T-helper 1 cell (primary cell): ENCODE data around the gene ME1.
"Not testable (repeated sequence)": the region's sequence is repeated elsewhere in the genome, so short reads cannot be mapped to it uniquely, and the experiment has no call there.

Source experiments
- DNase-seq, 5 donors: peaks; one replicate each; pipeline ENCODE4 v3.0.0-alpha.2; 2012 to 2020

ME1 gene

DNA sequence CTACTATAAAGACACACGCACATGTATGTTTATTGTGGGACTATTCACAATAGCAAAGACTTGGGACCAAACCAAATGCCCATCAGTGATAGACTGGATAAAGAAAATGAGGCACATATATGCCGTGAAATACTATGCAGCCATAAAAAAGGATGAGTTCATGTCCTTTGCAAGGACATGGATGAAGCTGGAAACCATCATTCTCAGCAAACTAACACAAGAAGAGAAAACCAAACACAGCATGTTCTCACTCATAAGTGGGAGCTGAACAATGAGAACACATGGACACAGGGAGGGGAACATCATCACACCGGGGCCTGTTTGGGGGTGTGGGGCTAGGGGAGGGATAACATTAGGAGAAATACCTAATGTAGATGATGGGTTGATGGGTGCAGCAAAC lies 174.1 kb downstream of the ME1 start:
- DNase-seq, result not testable (repeated sequence)

DNA sequence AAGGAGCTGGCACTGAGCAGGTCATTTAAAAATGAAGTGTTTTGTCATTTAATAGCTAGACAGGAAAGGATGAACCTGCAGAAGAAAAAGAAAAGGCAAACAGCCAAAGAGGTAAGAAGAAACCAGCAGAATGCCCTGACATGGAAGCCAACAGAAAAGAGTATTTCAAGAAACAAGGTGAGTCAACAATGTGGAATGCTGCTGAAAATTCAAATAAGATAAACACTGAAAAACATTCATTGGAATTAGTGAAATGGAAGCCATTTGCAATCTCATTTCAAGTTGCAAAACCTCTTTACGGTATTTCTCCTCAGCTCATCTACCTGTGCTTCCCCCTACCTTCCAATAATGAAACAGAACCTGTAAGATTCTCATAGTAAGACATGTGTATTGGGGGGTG lies 178.1 kb downstream of the ME1 start:
- no peak for DNase-seq

DNA sequence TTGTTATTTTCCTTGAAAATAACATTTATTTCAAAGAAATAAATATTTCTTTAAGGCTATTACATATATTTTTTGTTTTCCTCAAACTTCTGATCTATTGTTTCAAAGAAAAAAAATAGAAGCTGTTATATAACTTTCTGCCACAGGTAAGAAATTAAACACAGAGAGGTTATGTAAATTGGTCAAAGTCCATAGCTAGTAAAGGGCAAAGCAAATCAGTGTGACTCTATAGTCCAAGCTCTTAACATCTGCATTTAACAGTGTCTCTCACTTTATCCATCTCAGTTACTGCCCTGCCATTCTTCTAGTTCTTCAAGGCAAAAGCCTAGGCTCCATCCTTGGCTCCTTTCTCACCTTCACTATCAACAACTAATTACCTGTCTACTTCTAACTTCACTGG lies 180.6 kb downstream of the ME1 start:
- no peak for DNase-seq

DNA sequence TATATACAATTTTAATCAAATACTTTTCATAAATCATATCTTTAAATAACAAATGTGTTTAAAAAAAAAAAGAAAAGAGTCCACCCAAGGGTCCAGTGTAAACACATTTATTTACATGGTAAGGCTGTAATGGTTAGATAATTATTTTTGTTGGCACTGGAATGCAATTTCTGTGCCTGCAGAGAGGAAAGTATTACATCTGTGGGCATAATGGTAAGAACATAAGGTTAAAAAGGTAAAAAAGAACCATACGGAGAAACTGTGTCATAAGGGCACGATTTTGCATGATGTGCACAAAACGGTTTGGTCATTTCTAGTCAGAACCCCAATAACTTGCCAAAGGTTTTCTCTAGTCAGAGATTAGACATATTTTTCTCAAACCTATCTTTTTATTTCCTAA lies 183.4 kb downstream of the ME1 start:
- no peak for DNase-seq

DNA sequence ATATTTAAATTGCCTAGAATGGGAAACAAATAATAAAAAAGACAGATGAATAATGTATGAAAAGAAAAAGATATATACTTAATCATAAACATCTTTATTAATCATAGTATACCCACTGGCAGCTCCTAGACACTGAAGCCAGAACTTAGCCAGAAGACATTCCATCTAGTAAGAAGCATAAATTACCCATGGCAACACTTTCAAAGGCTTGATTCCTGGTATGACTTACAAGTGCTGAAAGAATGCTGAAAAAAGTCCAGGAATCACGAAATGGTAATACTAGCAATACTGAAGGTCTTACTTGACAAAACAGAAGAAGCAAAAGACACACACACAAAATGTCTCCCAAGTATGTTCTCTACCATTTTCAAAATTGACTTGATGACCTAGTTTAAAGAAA lies 199.7 kb downstream of the ME1 start:
- no peak for DNase-seq

DNA sequence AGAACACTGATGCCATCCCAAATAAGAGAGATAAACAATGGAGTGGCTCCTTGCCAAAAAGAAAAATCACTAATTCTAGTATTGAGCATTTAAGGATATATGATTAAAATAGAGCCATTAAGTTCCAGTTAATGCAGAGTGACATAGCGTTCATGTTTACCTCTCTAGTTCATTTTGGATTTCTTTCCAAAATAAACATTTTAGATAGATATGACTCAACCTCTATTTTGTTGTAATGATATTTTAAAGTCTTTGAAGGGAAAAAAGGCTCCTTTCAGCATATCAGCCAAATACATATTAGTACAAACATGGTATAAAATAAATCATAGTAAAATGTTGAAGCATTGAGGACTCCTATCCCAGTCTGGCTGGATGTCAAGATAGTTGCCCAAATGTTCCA lies 204.3 kb downstream of the ME1 start:
- no peak for DNase-seq

DNA sequence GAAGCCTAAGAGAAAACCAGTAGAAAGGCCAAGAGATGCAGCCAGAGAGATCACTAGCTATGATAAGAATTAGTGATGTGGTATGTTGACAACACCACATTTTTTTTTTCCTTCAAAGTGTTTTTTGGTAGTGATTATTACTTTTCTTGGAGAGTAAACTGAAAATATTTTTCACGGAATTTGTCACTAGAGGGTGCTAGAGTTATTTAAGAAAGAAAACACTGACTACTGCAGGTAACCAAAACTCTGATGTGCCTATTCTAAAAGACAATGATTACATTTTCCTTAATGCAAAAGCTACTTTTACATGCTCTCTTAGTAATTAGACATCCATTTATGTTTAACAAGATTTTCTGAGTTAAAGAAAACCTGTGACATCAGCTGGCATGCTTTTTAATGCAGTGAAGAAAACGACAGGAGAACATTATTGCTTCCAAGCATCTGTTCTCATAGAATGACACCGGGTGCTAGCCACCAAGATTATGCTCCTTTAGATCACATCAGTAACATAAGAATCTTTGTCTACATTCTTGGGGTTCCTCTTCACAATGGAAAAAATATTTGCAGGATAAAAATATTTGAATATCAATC lies 208.9 kb downstream of the ME1 start:
- DNase-seq, result peak in 1 of 5 donors; percentile 14

DNA sequence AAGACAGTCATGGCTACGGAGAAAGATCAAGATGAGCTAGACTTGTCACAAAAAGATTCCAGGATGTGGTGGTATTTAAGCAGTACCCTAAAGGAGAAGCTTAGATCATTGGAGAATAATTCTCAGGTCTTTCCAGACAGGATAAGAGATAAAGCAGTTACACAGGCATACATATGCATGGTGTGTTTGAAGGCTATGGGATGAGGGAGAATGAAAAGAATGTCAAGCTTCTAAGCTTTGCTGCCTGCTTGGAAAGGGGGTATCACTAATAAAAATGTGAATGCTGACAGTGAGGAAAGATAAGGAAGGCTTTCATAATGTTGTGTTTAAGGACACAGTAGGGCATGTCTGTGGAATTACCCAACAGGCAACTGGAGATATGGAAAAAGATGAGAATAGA lies 209.6 kb downstream of the ME1 start:
- no peak for DNase-seq

DNA sequence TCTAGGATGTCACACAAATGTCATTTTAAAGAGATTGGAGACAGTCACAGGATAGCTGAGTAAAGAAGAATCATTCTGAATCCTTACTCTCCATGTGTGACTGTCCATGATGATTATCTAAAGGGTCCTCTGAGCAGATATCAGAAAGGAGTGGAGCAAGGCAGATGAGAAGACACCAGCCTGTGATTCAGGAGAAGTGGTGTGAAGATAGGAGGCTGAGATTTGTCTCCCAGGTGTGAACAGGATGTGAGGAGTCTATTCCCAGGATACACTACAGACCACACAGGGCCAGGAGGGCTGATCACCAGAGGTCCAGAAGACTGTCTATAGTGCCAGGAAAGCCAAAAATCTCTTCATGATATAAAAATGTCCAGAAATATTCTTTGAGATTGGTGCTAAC lies 210.7 kb downstream of the ME1 start:
- no peak for DNase-seq

DNA sequence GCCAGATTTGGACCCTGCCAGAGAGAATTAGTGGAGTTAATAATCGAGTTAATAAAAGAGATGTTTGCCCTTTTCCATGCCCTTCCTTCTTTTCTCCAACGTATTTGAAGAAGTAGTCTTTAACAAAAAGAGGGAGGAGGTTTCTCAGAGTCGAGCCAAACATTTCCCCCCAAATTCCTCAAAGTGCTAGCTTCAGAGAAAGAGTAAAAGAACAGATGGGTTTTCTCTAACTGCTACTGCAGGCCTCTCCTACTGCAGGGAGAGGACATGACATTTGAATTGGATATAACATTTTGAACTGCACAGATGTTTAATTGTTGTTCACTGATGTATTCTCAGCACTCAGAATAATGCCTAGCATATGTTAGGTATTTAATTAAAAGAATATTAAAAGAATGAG lies 212.2 kb downstream of the ME1 start:
- DNase-seq, result no peak

DNA sequence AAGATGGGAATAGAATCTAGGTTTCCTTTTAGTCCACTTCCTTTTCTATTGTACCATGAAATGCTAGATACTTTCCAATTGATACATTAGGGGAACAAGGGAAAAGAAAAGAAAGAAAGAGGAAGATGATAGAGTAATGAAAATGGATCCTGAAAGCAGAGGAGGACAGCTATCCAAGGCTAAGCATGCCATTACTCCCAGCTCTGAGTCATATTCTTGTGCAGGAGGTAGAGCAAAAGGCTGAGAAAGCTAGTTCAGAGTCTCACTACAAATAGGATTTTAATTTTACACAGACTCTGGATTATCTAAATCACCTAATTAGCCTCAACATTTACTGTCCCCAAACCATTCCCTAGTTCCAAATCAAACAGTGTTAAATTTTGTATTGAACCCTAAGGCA lies 214.0 kb downstream of the ME1 start:
- DNase-seq, result no peak

DNA sequence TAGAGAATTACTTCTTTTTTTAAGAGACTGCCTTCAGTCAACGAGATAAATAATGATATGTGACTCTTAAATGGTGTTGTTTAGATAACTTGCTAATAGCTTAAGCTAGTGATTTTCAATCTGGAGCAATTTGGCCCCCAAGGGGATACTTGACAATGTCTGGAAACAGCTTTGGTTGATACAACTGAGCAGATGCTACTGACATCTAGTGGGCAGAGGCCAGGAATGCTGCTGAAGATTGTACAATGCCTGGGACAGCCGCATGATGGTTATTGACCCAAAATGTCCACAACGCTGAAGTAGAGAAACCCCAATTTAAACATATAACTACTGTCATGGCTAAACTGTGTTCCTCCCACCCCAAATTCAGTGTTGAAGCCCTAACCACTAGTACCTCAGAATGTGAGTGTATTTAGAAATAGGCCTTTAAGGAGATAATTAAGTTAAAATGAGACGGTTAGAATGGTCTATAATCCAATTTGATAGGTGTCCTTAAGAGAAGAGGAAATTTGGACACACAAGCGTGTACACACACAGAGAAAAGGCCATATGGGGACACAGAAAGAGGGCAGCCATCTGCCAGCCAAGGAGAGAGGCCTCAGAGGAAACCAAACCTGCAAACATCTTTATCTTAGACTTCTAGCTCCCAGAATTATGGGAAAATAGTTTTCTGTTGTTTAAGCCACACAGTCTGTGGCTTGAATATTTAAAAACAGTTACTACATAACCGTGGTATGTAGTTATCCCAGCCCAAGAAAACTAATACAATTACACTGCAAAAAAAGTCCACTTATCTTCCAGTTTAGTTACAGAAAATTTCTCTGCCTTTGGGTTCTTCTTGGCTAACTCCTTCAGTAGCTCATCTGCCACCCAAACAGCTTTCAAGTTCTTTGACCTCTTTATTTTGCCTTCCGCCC lies 215.5 kb downstream of the ME1 start:
- peak in 4 of 5 donors; percentile 18 to 57 (median 27) for DNase-seq

DNA sequence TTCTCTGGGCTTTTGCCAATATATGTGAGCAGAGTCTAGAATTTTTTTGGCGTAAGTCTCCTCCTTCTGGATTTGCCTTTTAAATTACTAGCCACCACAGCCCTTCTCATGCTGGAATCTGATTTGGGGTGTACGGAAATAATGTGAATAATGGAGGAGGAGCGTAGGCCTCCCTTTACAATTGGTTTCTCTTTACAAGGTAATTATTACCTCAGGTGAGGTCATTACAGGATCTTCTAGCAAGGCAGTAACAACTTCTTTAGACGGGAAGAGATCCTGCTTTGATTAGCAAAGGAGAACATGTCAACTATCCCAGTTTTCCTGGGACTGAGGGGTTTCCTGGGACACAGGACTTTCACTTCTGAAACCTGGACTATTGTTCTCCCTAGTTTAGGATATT lies 228.8 kb downstream of the ME1 start:
- no peak for DNase-seq

DNA sequence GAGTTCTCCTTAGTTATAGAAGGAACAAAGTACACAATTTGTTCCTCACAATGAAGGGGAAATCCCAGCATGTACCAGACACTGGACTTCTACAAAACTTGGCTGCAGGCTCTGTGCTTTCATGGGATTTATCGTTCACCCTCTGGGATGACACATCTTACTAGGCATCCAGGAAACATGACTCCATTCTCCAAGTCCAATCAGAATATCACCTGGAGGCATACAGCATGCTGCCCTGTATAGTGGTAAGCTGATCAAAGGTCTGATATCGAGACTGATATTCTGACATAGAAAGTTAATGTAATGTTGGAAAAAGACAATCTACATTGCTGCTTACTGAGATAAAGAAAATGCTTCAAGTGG lies 231.0 kb downstream of the ME1 start:
- DNase-seq, result no peak

DNA sequence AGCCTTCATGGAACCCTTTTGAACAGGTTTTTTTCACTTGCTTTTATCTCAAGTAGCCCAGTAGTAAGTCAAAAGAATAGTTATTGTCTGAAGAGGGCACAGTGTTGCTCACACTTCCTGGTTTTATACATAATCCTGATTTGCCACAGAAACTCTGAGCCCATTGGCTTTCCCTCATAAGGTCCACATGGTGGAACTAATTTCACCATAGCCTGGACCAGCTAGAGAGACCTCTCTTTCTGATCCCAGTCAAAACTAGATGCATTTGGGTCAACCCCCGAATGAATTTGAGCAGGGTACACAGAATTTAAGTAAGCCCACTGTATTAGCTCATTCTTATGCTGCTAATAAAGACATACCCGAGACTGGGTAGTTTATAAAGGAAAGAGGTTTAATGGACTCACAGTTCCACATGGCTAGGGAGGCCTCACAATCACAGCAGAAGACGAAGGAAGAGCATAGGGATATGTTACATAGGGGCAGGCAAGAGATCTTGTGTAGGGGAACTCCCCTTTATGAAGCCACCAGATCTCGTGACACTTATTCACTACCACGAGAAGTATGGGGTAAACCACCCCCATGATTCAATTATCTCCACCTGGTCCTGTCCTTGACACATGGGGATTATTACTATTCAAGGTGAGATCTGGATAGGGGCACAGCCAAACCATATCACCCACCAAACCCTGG lies 231.5 kb downstream of the ME1 start:
- no peak for DNase-seq

DNA sequence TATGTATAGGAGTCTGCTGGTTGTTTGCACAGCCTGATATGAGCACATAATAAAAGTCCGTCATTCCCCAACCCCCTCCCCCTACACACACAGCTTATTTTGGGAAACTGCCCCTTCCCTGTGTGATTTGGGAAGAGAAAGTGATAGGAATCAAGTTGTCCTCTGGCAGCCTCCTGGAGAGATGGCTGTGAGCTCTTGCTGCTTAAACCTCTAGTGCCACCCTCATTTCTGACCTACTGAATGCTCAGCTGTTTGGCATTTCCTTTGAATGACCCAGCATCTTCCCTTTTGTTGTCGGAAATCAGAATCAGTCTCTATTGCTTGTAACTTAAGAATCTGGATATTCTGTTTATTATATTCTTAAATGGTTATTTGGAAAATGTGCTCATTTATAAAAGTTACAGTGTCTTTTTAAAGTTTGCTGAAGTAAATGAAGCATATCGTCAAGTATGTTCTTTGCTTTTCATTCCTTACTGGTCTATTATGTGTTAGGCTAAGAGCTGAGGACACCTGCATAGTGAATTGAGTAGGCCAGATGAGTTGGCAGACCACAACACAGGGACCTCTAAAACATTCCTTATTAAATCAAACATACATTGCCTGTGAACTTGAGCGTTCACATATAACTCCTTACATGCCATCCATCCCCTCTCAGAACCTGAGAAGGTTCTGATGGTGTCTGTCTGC lies 232.2 kb downstream of the ME1 start:
- no peak for DNase-seq

DNA sequence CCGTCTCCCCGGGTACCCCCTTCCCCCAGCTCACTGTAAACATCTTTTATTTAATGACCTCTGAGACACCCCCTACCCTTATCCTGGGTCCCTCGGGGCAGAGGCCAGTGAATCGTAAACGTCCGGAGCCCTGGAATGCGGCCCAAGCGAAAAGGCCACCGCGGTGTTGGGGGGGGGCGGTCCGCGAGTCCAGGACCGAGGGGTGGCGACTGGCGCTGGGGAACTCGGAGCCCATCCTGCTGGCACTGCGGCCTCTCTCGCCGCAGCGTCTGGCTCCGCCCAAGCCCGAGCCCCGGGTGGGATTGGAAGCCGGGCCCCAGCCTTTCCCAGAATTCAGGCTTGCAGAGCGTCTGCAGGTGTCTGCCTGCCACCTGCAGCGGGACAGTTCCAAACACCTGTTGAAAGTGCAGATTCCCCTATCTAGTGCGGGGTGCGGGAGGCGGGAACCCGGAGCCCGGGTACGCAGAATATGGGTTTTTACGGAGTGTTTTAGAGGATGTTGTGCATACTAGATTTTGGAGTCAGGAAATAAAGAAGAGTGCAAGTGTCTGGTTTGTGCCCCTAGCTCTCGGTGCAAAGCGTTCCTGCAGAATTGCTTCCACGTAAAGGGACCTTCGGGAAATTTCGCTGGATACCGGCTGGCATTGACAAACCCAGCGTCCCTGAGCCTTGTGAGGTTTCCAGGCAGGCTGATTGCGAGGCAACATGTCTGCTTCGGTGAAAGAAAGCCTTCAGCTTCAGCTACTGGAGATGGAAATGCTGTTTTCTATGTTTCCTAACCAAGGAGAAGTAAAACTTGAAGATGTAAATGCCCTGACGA lies 236.9 kb downstream of the ME1 start:
- peak; percentile 2 to 22 (median 11) for DNase-seq

DNA sequence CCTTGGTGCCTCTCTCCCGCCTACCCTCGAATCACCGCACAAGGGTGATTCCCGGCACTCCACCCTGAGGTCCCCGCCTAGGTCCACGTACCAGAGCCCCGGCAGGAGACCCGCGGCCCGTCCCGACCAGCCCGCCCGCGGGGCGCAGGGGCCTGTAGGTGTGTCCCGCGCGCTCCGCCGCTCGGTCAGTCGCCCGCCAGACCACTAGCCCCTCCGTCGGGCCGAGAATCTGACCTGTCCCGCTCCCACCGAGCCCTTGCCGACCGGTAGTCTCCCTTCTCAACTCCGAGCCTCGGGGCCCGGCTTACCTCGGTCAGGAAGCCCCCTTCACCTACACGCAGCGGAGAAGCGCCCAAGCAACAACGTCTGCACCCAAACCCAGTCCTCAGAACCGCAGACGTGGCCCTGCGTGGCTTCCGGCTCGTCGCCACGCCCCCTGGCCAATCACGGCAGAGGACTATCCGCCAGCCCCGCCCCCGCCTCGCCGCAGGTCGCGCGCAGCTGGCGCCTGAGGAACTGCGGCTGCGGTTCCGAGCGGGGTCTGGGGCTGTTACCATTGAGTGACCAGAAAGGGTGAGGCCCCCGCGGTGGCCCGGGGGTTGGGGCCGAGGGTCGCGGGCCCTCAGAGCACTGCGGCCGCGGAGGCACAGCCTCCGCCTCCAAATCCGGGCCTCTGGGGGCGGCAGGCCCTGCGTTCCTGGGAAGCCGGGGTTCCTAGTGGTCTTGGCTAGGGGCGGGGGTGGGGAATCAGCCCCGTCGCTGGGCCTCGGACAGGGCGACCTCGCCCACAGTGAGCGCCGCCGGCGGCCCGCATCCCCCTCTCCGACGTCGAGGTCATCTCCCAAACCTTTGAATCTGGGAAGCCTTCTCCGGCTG lies 237.7 kb downstream of the ME1 start, which contains the start of the genes PGM3 and RWDD2A:
TSS of gene PGM3 (minus strand) at position 395 of the 876 bp plus-strand sequence. CDS start 2,253 bp downstream, outside the sequence.
TSS of gene RWDD2A (plus strand) at position 487 of the 876 bp plus-strand sequence. CDS start 1,095 bp downstream, outside the sequence.
- DNase-seq, result peak; percentile 78 to 92 (median 84)

DNA sequence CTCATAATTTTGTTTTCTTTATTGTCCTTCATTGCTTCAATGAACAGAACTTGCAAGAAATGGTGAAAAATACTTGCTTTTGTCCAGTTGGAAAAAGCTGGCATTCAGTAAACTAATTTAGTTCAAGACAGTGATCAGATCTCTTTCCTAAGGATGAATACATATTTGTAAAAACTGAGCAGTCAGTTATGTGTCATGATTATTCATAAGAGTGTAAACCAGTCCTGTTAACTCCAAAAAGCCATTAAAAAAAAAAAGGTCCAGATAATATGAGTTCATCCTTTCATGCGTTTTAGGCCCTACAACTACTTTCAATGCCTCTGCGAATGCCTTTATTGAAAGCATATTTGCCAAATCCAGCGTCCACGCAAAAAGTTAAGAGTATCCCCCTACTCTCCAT lies 238.4 kb downstream of the ME1 start:
- DNase-seq, result no peak

DNA sequence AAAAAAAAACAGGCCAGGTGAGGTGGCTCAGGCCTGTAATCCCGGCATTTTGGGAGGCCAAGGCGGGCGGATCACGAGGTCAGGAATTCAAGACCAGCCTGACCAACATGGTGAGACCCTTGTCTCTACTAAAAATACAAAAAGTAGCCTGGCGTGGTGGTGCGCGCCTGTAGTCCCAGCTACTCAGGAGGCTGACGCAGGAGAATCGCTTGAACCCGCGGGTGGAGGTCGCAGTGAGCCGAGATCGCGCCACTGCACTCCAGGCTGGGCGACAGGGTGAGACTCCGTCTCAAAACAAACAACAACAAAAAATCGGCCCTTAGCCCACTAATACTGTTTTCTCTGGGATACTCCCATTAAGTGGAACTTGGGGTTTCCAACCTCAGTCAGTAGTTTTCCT lies 238.9 kb downstream of the ME1 start:
- DNase-seq, result not testable (repeated sequence)

DNA sequence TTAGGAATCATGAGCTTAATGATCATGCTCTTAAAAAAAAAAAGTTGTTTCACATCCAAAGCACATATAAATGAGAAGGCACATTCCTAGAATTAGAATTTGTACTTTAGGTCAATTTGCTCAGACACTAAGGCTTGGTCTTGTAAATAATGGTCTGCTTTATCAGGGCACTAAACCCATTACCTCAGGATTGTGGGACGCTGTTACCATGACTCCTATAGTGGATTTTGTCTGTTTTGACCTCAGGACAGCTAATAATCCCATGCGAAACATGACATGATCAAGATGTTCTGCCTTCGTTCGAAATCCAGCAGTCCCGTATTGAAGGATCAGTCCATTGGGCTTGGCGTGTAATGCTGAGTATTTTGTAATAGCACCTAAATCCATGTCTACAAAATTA lies 240.2 kb downstream of the ME1 start:
- DNase-seq, result no peak
